ENCODE data around the gene PHLDA3.

The PHLDA3 gene

GRCh38 chr1:201459775-201460174 is 9.2 kb downstream of the PHLDA3 start:
- Histone ChIP-seq H3K27ac (replicated peaks) (no peak overlapping the region), H3K27me3 (ENCODE audit: insufficient read depth, poor library complexity, severe bottlenecking) (no peaks in the 10 kb centered on the region), H3K4me3 (replicated peaks; ENCODE audit: insufficient read depth, low read length) (no peak overlapping the region)
- no peak for DNase-seq (ENCODE audit: low read depth in 1 of 2, low spot score in 1 of 2)
- TF ChIP-seq, protein P1, sequence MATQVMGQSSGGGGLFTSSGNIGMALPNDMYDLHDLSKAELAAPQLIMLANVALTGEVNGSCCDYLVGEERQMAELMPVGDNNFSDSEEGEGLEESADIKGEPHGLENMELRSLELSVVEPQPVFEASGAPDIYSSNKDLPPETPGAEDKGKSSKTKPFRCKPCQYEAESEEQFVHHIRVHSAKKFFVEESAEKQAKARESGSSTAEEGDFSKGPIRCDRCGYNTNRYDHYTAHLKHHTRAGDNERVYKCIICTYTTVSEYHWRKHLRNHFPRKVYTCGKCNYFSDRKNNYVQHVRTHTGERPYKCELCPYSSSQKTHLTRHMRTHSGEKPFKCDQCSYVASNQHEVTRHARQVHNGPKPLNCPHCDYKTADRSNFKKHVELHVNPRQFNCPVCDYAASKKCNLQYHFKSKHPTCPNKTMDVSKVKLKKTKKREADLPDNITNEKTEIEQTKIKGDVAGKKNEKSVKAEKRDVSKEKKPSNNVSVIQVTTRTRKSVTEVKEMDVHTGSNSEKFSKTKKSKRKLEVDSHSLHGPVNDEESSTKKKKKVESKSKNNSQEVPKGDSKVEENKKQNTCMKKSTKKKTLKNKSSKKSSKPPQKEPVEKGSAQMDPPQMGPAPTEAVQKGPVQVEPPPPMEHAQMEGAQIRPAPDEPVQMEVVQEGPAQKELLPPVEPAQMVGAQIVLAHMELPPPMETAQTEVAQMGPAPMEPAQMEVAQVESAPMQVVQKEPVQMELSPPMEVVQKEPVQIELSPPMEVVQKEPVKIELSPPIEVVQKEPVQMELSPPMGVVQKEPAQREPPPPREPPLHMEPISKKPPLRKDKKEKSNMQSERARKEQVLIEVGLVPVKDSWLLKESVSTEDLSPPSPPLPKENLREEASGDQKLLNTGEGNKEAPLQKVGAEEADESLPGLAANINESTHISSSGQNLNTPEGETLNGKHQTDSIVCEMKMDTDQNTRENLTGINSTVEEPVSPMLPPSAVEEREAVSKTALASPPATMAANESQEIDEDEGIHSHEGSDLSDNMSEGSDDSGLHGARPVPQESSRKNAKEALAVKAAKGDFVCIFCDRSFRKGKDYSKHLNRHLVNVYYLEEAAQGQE (IDR thresholded peaks at IDR 0.05; ENCODE audit: insufficient replicate concordance, low read depth): no peak
- TF ChIP-seq CTCF (IDR thresholded peaks at IDR 0.05; ENCODE audit: insufficient read depth, low read length): no peak
- no peak for TF ChIP-seq SPI1 (IDR thresholded peaks at IDR 0.05; ENCODE audit: borderline replicate concordance, low read depth)
- no peak for TF ChIP-seq GABPA (IDR thresholded peaks at IDR 0.05; ENCODE audit: low read depth)
- TF ChIP-seq POLR2AphosphoS5 (IDR thresholded peaks at IDR 0.05; ENCODE audit: low read depth): no peak

DNA sequence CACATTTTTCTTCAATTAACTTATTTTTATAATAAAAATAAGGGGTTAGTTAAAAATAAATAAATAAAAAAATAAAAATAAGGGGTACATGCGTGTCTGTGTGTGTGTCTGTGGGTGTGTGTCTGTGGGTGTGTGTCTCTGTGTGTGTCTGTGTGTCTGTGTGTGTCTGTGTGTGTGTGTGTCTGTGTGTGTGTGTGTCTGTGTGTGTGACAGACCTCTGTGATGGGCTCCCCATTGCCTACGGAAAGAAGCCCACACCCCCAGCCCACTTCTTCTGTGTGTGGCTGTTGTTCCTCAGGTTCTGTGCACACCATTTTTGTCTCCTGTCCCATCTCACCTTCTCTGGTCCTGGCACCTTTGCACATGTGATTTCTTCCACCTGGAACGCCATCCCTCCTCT is 9.9 kb downstream of the PHLDA3 start:
- no peaks in the 10 kb centered on the region for H3K27me3 ChIP-seq (ENCODE audit: insufficient read depth, poor library complexity, severe bottlenecking)
- no peak for DNase-seq (ENCODE audit: low read depth in 1 of 2, low spot score in 1 of 2)
- TF ChIP-seq POLR2AphosphoS5 (IDR thresholded peaks at IDR 0.05; ENCODE audit: low read depth): no peak
- TF ChIP-seq SPI1 (IDR thresholded peaks at IDR 0.05; ENCODE audit: borderline replicate concordance, low read depth): no peak
- TF ChIP-seq, protein P1 (IDR thresholded peaks at IDR 0.05; ENCODE audit: insufficient replicate concordance, low read depth): no peak
- no peak for TF ChIP-seq CTCF (IDR thresholded peaks at IDR 0.05; ENCODE audit: insufficient read depth, low read length)
- no peak for TF ChIP-seq GABPA (IDR thresholded peaks at IDR 0.05; ENCODE audit: low read depth)
- H3K27ac ChIP-seq (replicated peaks): no peak overlapping the region
- no peak overlapping the region for H3K4me3 ChIP-seq (replicated peaks; ENCODE audit: insufficient read depth, low read length)

DNA sequence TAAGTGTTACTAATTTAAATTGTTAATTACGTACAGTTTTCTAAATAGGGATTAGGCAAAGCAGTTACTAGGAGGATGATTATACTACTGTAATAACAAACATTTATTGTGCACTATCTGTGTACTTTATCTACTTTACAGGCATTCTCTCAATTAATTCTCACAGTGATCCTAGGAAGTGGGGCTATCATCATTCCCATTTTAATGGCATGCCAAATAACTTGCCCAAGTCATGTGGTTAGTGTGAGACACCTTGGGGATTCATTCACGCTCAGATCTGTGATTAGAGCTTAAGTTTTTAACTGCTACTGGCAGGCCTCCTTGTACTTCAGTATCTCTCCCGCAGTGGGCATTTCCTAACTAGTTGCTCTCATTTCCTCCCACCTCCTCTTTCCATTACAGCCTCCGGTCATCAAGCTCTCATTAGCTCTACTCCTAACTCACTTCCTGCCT is 11.5 kb downstream of the PHLDA3 start:
- TF ChIP-seq GABPA (IDR thresholded peaks at IDR 0.05; ENCODE audit: low read depth) (no peak), POLR2AphosphoS5 (IDR thresholded peaks at IDR 0.05; ENCODE audit: low read depth) (no peak), SPI1 (IDR thresholded peaks at IDR 0.05; ENCODE audit: borderline replicate concordance, low read depth) (no peak), CTCF (IDR thresholded peaks at IDR 0.05; ENCODE audit: insufficient read depth, low read length) (no peak)
- TF ChIP-seq, protein P1 (IDR thresholded peaks at IDR 0.05; ENCODE audit: insufficient replicate concordance, low read depth): no peak
- Histone ChIP-seq H3K27me3 (ENCODE audit: insufficient read depth, poor library complexity, severe bottlenecking) (no peaks in the 10 kb centered on the region), H3K27ac (replicated peaks) (no peak overlapping the region)

More for the DNA sequence above, 11.5 kb downstream of the PHLDA3 start:
- no peak for DNase-seq (ENCODE audit: low read depth in 1 of 2, low spot score in 1 of 2)
- no peak overlapping the region for H3K4me3 ChIP-seq (replicated peaks; ENCODE audit: insufficient read depth, low read length)

Measured in HL-60 (cell line).